Liver (tissue), 9 donors: ENCODE data around the gene APBA3. TPM values are rescaled to one million over a fixed set of nuclear protein-coding genes. Genes with fewer than 3 reads are reported as not detected.

Source experiments
- DNase-seq: peaks from one replicate; pipeline ENCODE4 v3.0.0-alpha.2; 2017; ENCODE audit warnings: low spot score
- H3K27ac ChIP-seq, 2 donors: one replicate each; pipeline ENCODE4 v1.7.0; 2013; ENCODE audit warnings: inconsistent platforms in 2 of 2, low read length in 2 of 2, control low read depth in 1 of 2, low read depth in 1 of 2, mild to moderate bottlenecking in 1 of 2
- H3K27me3 ChIP-seq, 4 donors: one replicate each; pipeline versions ENCODE4 v1.6.1 to v1.7.0; 2013; ENCODE audit warnings: low read length in 3 of 4, inconsistent platforms in 1 of 4, mild to moderate bottlenecking in 1 of 4, moderate library complexity in 1 of 4; ENCODE audit not compliant: control insufficient read depth in 4 of 4, insufficient read depth in 4 of 4
- H3K36me3 ChIP-seq, 4 donors: one replicate each; pipeline versions ENCODE4 v1.6.1 to v1.7.0; 2013; ENCODE audit warnings: low read length in 3 of 4, mild to moderate bottlenecking in 3 of 4, low read depth in 1 of 4, moderate library complexity in 1 of 4; ENCODE audit not compliant: control insufficient read depth in 4 of 4, insufficient read depth in 3 of 4
- H3K4me1 ChIP-seq, 4 donors: one replicate each; pipeline versions ENCODE4 v1.6.1 to v1.7.0; 2013; ENCODE audit warnings: low read length in 3 of 4, mild to moderate bottlenecking in 3 of 4, moderate library complexity in 1 of 4; ENCODE audit not compliant: control insufficient read depth in 4 of 4, insufficient read depth in 4 of 4
- H3K4me3 ChIP-seq, 3 donors: one replicate each; pipeline versions ENCODE4 v1.6.1 to v1.7.0; 2013; ENCODE audit warnings: low read length in 3 of 3, control low read depth in 1 of 3, low read depth in 1 of 3, mild to moderate bottlenecking in 1 of 3
- H3K9ac ChIP-seq, 2 donors: one replicate each; pipeline ENCODE4 v1.7.0; 2013; ENCODE audit warnings: low read length in 2 of 2, mild to moderate bottlenecking in 2 of 2, moderate library complexity in 2 of 2, control low read depth in 1 of 2, low read depth in 1 of 2
- H3K9me3 ChIP-seq, 4 donors: one replicate each; pipeline versions ENCODE4 v1.6.1 to v1.7.0; 2013; ENCODE audit warnings: low read length in 3 of 4; ENCODE audit not compliant: control insufficient read depth in 4 of 4
- ATF3 ChIP-seq: IDR thresholded peaks from 2 replicates; pipeline ENCODE4 v1.6.1; 2016; ENCODE audit warnings: antibody characterized with exemption
- CTCF ChIP-seq: fragments of 150-350 bp; IDR thresholded peaks from 2 replicates; pipeline ENCODE4 v1.5.1; 2017; ENCODE audit warnings: improper control_type of control experiment, low read depth, low read length; ENCODE audit not compliant: missing input control
- EGR1 ChIP-seq, 2 donors: IDR thresholded peaks; 2 replicates each; pipeline ENCODE4 v1.6.1; 2016 to 2018; ENCODE audit warnings: antibody characterized with exemption in 2 of 2, low read depth in 2 of 2
- FOXA1 ChIP-seq: IDR thresholded peaks from 2 replicates; pipeline ENCODE4 v1.6.1; 2016; ENCODE audit warnings: antibody characterized with exemption
- FOXA2 ChIP-seq: IDR thresholded peaks from 2 replicates; pipeline ENCODE4 v1.6.1; 2016; ENCODE audit warnings: antibody characterized with exemption
- GABPA ChIP-seq, 2 donors: IDR thresholded peaks in 1 of 2; conservative IDR thresholded peaks in 1 of 2; 2 replicates each; pipeline ENCODE4 v1.6.1; 2016; ENCODE audit warnings: antibody characterized with exemption in 2 of 2, mild to moderate bottlenecking in 1 of 2, moderate library complexity in 1 of 2
- HNF4A ChIP-seq, 2 donors: conservative IDR thresholded peaks; 2 replicates each; pipeline ENCODE4 v1.6.1; 2016; ENCODE audit warnings: antibody characterized with exemption in 2 of 2, mild to moderate bottlenecking in 2 of 2
- HNF4G ChIP-seq: IDR thresholded peaks from 2 replicates; pipeline ENCODE4 v1.6.1; 2016; ENCODE audit warnings: antibody characterized with exemption
- JUND ChIP-seq, 2 donors: IDR thresholded peaks; 2 replicates each; pipeline ENCODE4 v1.6.1; 2016; ENCODE audit warnings: antibody characterized with exemption in 2 of 2
- MAX ChIP-seq: IDR thresholded peaks from 2 replicates; pipeline ENCODE4 v1.6.1; 2016; ENCODE audit warnings: antibody characterized with exemption
- RAD21 ChIP-seq, 2 donors: IDR thresholded peaks; 2 replicates each; pipeline ENCODE4 v1.6.1; 2016; ENCODE audit warnings: antibody characterized with exemption in 2 of 2, mild to moderate bottlenecking in 2 of 2
- REST ChIP-seq: IDR thresholded peaks from 2 replicates; pipeline ENCODE4 v1.6.1; 2016; ENCODE audit warnings: antibody characterized with exemption, mild to moderate bottlenecking
- SP1 ChIP-seq: IDR thresholded peaks from 2 replicates; pipeline ENCODE4 v1.6.1; 2018; ENCODE audit warnings: antibody characterized with exemption, mild to moderate bottlenecking
- ZBTB33 ChIP-seq: IDR thresholded peaks from 2 replicates; pipeline ENCODE4 v1.6.1; 2016; ENCODE audit warnings: antibody characterized with exemption
- WGBS: extraction: QIAGEN DNeasy Blood & Tissue Kit; methylation state at CpG from one replicate; pipeline ENCODE4 v1.1.7; 2013; 5-methylcytosine and 5-hydroxymethylcytosine counted together
- polyA plus RNA-seq, 2 donors: library from polyadenylated mRNA; stranded (reverse) in 1 of 2; unstranded in 1 of 2; fragments of 200-250 nt in 1 of 2; fragments of >200 nt in 1 of 2; fragmentation: Nextera tagmentation in 1 of 2; extraction: Ambion mirVana in 1 of 2; gene quantifications; one replicate each; pipeline versions ENCODE4 v1.2.1 to v1.2.3, GENCODE V29; 2013 to 2015
- total RNA-seq, 2 donors: library from RNA; depleted of rRNA; stranded (reverse); fragments of >200 nt; gene quantifications; one replicate each; pipeline ENCODE4 v1.2.3, GENCODE V29; 2014
- donor health status: healthy.
- donor health status: healthy.
- donor health status: healthy.
- donor health status: healthy.
- donor health status: healthy.

APBA3 gene
- total and polyA plus RNA-seq, 4 donors, result 6.4 to 24.3 (median 10.7) TPM

GRCh38 chr19:3780786-3781304 lies 19.4 kb upstream of the APBA3 start:
- DNase-seq, result no peak
- Histone ChIP-seq H3K9ac (no peak overlapping the region), H3K4me3 (no peak overlapping the region), H3K27ac (no peak overlapping the region), H3K4me1 (peaks cover 0 to 6% (median 1%) of the 10 kb centered on the region in 4 donors), H3K36me3 (peaks cover 0 to 1% (median 0%) of the 10 kb centered on the region in 4 donors), H3K9me3 (peaks cover 10 to 15% (median 14%) of the 10 kb centered on the region in 4 donors), H3K27me3 (peaks cover 0 to 15% (median under 1%) of the 10 kb centered on the region in 4 donors)
- WGBS, result 93% methylated on average over 9 of the region's 9 CpGs
- no peak for TF ChIP-seq ZBTB33
- no peak for TF ChIP-seq CTCF
- TF ChIP-seq EGR1 (IDR thresholded peaks at IDR 0.05; ENCODE audit: low read depth in 2 of 2), result no peak
- TF ChIP-seq MAX, result no peak
- no peak for TF ChIP-seq HNF4G
- no peak for TF ChIP-seq FOXA2
- no peak for TF ChIP-seq FOXA1
- no peak for TF ChIP-seq JUND (IDR thresholded peaks at IDR 0.05)
- no peak for TF ChIP-seq HNF4A (conservative IDR thresholded peaks at IDR 0.05)
- no peak for TF ChIP-seq SP1
- TF ChIP-seq GABPA (IDR thresholded peaks at IDR 0.05 in 1 of 2, conservative IDR thresholded peaks at IDR 0.05 in 1 of 2), result no peak
- no peak for TF ChIP-seq RAD21 (IDR thresholded peaks at IDR 0.05)
- TF ChIP-seq REST, result no peak
- no peak for TF ChIP-seq ATF3
